Natural killer cell treated with Interleukin-12 subunit alpha and Interleukin-12 subunit beta and Interleukin-15 and Interleukin-18, amount 100 ng/mL, for 72 hours (primary cell): ENCODE data around the gene STX12. TPM values are rescaled to one million over a fixed set of nuclear protein-coding genes. Genes with fewer than 3 reads are reported as not detected.
"Not testable (repeated sequence)": the region's sequence is repeated elsewhere in the genome, so short reads cannot be mapped to it uniquely, and the experiment has no call there.

Experiments used
- ATAC-seq, 2 donors: fragments of 150-1000 bp; cut with Tn5 transposase in 1 of 2; sonication (Bioruptor Pico), chemical (Tn5 transposase) in 1 of 2; 2 replicates each; pipeline ENCODE4 v1.10.0; 2021
- DNase-seq: peaks from one replicate; pipeline ENCODE4 v3.0.0; 2022; ENCODE audit warnings: low spot score
- H3K27ac Mint-ChIP-seq, 2 donors: 1 replicate in 1 of 2; 2 replicates in 1 of 2; pipeline ENCODE4 v1.8.0; 2022; ENCODE audit warnings: mixed read lengths in 2 of 2, mild to moderate bottlenecking in 1 of 2, moderate library complexity in 1 of 2
- H3K27me3 Mint-ChIP-seq, 2 donors: 1 replicate in 1 of 2; 2 replicates in 1 of 2; pipeline ENCODE4 v1.8.0; 2022; ENCODE audit warnings: mixed read lengths in 2 of 2
- H3K36me3 Mint-ChIP-seq: one replicate; pipeline ENCODE4 v1.8.0; 2022; ENCODE audit warnings: mixed read lengths
- H3K4me1 Mint-ChIP-seq, 2 donors: 1 replicate in 1 of 2; 2 replicates in 1 of 2; pipeline ENCODE4 v1.8.0; 2022; ENCODE audit warnings: low read depth in 2 of 2, mixed read lengths in 2 of 2, mild to moderate bottlenecking in 1 of 2
- H3K4me3 Mint-ChIP-seq: one replicate; pipeline ENCODE4 v1.8.0; 2022; ENCODE audit warnings: mixed read lengths
- H3K9me3 Mint-ChIP-seq: 2 replicates; pipeline ENCODE4 v1.8.0; 2022; ENCODE audit warnings: mixed read lengths
- total RNA-seq, 2 donors: library from RNA; stranded (reverse); gene quantifications; one replicate each; pipeline ENCODE4 v1.2.3, GENCODE V29; 2022

The STX12 gene
- total RNA-seq, 2 donors from 2014 or later, result 47.9 to 50.2 TPM

- Mint-ChIP-seq H3K4me3 (no peak overlapping the region), H3K27ac (peak overlapping the region in 1 of 2 donors; percentile 71), H3K27me3 (no peaks in the 10 kb centered on the region), H3K4me1 (peaks cover 16 to 17% of the 10 kb centered on the region in 2 donors), H3K36me3 (no peaks in the 10 kb centered on the region), H3K9me3 (no peaks in the 10 kb centered on the region)
- ATAC-seq (peak; percentile 92 to 93), DNase-seq (peak; percentile 83)
These were observed 85.3 kb downstream of the STX12 start for GRCh38 chr1:27858072-27858948.

DNA sequence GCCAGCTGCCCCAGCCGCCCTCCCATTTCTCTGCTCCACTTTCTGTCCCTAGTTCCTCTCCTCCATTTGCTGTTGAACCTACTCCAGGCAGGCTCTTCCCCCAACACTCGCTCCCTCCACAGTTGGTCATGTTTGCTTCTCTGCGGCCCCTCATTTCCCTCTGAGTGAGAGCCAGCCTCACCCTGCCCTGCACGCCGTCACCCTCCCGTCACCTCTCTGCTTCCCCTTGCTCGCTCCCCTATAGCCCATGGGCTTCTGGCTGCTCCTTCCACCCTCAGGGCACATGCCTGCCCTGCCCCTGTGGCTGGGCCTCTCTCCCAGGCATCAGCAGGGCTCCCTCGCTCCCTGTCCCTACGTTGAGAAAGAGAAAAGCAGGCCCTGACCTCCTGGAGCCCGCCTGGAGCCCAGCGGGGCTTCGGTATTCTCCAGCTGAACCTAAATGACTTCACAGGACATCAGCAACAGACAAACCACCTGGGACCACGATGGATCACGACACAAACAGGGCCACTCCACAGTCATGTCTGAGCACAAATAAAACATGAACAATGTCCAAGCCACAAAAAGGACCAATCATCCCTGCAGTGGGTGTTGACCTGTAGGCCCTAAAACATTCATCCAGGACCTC is 86.0 kb downstream of the STX12 start:
- no peak for ATAC-seq
- no peak for DNase-seq
- no peaks in the 10 kb centered on the region for H3K9me3 Mint-ChIP-seq
- H3K4me3 Mint-ChIP-seq, result no peak overlapping the region
- H3K36me3 Mint-ChIP-seq, result no peaks in the 10 kb centered on the region
- H3K27me3 Mint-ChIP-seq, result no peaks in the 10 kb centered on the region
- H3K27ac Mint-ChIP-seq, result peak overlapping the region in 1 of 2 donors; percentile 71
- H3K4me1 Mint-ChIP-seq, result peaks cover 22 to 24% of the 10 kb centered on the region in 2 donors

GRCh38 chr1:27861436-27861835 is 88.4 kb downstream of the STX12 start:
- H3K4me1 Mint-ChIP-seq, result peaks cover 24 to 27% of the 10 kb centered on the region in 2 donors
- no peak overlapping the region for H3K4me3 Mint-ChIP-seq
- no peaks in the 10 kb centered on the region for H3K9me3 Mint-ChIP-seq
- no peaks in the 10 kb centered on the region for H3K27me3 Mint-ChIP-seq
- peak overlapping the region in 1 of 2 donors; percentile 71 for H3K27ac Mint-ChIP-seq
- DNase-seq (no peak), ATAC-seq (no peak)
- no peaks in the 10 kb centered on the region for H3K36me3 Mint-ChIP-seq

GRCh38 chr1:27862004-27862403 is 89.0 kb downstream of the STX12 start:
- no peaks in the 10 kb centered on the region for H3K9me3 Mint-ChIP-seq
- no peak for ATAC-seq
- H3K4me1 Mint-ChIP-seq, result peaks cover 25 to 29% of the 10 kb centered on the region in 2 donors
- H3K27me3 Mint-ChIP-seq, result no peaks in the 10 kb centered on the region
- H3K27ac Mint-ChIP-seq, result peak overlapping the region in 1 of 2 donors; percentile 71
- no peaks in the 10 kb centered on the region for H3K36me3 Mint-ChIP-seq
- H3K4me3 Mint-ChIP-seq, result no peak overlapping the region
- no peak for DNase-seq

DNA sequence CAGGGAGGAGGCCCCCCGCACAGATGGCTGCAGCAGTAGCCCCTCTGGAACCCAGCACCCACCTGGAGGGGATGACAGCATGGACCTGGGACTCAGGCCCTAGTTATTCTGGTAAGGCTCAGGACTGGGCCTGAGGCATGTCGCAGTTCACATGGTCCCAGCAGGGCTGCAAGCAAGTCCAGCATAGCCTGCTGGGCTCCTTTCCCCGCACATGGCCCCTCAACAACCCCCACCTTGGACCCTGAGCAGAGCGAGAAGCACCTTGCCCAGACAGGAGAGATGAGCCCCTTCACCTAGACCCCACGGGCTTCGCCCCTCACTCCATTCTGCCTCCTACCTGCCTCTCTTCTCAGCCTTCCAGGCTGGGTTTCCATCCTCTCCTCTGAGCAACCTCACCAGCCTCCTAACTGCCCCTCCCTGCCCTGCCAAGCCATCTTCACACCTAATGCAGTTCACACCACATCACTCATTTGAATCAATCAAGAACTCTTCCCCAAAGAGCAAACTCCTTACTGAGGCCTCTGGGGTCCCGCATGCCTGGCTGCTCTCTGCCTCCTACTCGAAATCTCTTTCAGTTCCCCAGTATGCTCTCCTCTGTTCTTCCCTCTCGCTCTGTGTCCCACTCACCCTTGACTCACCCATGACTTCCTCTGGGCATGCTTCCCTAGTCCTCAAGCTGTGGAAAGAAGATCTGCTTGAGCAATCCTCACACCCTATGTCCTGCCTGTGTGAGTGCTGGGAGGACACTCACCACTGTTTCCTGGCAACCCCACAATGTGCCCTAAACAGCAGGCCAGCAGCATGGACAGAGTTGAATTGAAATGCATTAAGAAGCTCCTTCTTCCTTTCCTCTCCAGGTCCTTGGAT is 89.9 kb downstream of the STX12 start:
- no peaks in the 10 kb centered on the region for H3K36me3 Mint-ChIP-seq
- DNase-seq, result no peak
- H3K9me3 Mint-ChIP-seq, result no peaks in the 10 kb centered on the region
- peak overlapping the region; percentile 12 to 51 for H3K27ac Mint-ChIP-seq
- ATAC-seq, result peak; percentile 78 to 80
- H3K27me3 Mint-ChIP-seq, result no peaks in the 10 kb centered on the region
- peak overlapping the region; percentile 7 for H3K4me3 Mint-ChIP-seq
- H3K4me1 Mint-ChIP-seq, result peaks cover 28 to 32% of the 10 kb centered on the region in 2 donors

GRCh38 chr1:27863538-27863915 is 90.5 kb downstream of the STX12 start:
- peak overlapping the region; percentile 7 for H3K4me3 Mint-ChIP-seq
- no peaks in the 10 kb centered on the region for H3K27me3 Mint-ChIP-seq
- no peaks in the 10 kb centered on the region for H3K9me3 Mint-ChIP-seq
- peak overlapping the region; percentile 12 to 51 for H3K27ac Mint-ChIP-seq
- DNase-seq, result no peak
- no peaks in the 10 kb centered on the region for H3K36me3 Mint-ChIP-seq
- ATAC-seq, result no peak
- peaks cover 24 to 29% of the 10 kb centered on the region in 2 donors for H3K4me1 Mint-ChIP-seq

DNA sequence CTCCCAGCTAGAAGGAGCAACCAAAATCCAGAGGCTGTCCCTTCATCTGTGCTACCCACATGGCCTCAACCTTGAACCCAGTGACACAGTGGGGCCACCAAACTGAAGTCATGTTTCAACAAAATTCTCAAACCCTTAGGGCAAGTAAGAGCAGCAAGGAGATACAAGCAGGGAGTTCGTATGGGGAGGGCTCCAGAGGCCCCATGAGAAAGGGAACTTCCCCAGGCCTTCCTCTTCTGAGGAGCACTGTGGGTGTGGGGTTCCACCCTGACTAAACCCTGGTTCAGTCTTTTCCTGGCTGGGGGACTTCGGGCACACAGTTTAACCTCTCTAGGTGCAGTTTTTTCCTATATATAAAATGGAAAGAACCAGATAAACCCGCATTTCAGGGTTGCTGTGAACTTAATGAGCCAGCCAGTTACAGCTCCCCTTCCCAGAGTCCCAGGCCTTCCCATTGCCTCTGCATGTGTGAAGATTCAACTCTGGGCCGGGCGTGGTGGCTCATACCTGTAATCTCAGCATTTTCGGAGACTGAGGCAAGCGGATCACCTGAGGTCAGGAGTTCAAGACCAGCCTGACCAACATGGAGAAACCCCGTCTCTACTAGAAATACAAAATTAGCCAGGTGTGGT is 91.4 kb downstream of the STX12 start:
- Mint-ChIP-seq H3K4me3 (peak overlapping the region; percentile 30), H3K27me3 (no peaks in the 10 kb centered on the region), H3K36me3 (no peaks in the 10 kb centered on the region), H3K4me1 (peaks cover 25 to 33% of the 10 kb centered on the region in 2 donors), H3K9me3 (no peaks in the 10 kb centered on the region), H3K27ac (peak overlapping the region; percentile 12 to 51)
- no peak for DNase-seq
- peak; percentile 23 to 65 for ATAC-seq

DNA sequence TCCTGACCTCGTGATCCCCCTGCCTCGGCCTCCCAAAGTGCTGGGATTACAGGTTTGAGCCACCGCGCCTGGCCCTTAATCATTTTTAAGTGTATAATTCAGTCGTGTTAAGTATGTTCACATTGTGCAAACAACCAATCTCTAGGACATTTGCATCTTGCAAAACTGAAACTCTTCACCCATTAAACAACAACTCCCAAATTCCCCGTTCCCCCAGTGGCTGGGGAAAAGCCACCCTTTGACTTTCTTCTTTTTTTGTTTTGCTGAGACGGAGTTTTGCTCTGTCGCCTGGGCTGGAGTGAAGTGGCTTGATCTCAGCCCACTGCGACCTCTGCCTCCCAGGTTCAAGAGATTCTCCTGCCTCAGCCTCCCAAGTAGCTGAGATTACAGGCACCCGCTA is 92.8 kb downstream of the STX12 start:
- peaks cover 30 to 37% of the 10 kb centered on the region in 2 donors for H3K4me1 Mint-ChIP-seq
- H3K36me3 Mint-ChIP-seq, result no peaks in the 10 kb centered on the region
- no peak for DNase-seq
- ATAC-seq, result no peak
- no peak overlapping the region for H3K27ac Mint-ChIP-seq
- H3K9me3 Mint-ChIP-seq, result no peaks in the 10 kb centered on the region
- H3K27me3 Mint-ChIP-seq, result no peaks in the 10 kb centered on the region
- no peak overlapping the region for H3K4me3 Mint-ChIP-seq

GRCh38 chr1:27868556-27868931 is 95.5 kb downstream of the STX12 start:
- Mint-ChIP-seq H3K9me3 (no peaks in the 10 kb centered on the region), H3K4me3 (peak overlapping the region; percentile 73), H3K27me3 (no peaks in the 10 kb centered on the region), H3K36me3 (no peaks in the 10 kb centered on the region), H3K4me1 (peaks cover 31 to 41% of the 10 kb centered on the region in 2 donors), H3K27ac (peak overlapping the region; percentile 77 to 91)
- DNase-seq (no peak), ATAC-seq (no peak)

- peak overlapping the region; percentile 73 for H3K4me3 Mint-ChIP-seq
- H3K9me3 Mint-ChIP-seq, result no peaks in the 10 kb centered on the region
- peak overlapping the region; percentile 77 to 91 for H3K27ac Mint-ChIP-seq
- no peaks in the 10 kb centered on the region for H3K27me3 Mint-ChIP-seq
- DNase-seq, result peak; percentile 83
- peak; percentile 68 to 78 for ATAC-seq
- H3K4me1 Mint-ChIP-seq, result peaks cover 30 to 37% of the 10 kb centered on the region in 2 donors
- H3K36me3 Mint-ChIP-seq, result no peaks in the 10 kb centered on the region
These were observed 96.1 kb downstream of the STX12 start for GRCh38 chr1:27868932-27869718.

- Mint-ChIP-seq H3K4me3 (peak overlapping the region; percentile 73), H3K4me1 (peaks cover 30 to 36% of the 10 kb centered on the region in 2 donors), H3K27me3 (no peaks in the 10 kb centered on the region), H3K36me3 (no peaks in the 10 kb centered on the region), H3K27ac (peak overlapping the region; percentile 77 to 91), H3K9me3 (no peaks in the 10 kb centered on the region)
- ATAC-seq, result no peak
- no peak for DNase-seq
These were observed 96.7 kb downstream of the STX12 start for GRCh38 chr1:27869719-27870085.

DNA sequence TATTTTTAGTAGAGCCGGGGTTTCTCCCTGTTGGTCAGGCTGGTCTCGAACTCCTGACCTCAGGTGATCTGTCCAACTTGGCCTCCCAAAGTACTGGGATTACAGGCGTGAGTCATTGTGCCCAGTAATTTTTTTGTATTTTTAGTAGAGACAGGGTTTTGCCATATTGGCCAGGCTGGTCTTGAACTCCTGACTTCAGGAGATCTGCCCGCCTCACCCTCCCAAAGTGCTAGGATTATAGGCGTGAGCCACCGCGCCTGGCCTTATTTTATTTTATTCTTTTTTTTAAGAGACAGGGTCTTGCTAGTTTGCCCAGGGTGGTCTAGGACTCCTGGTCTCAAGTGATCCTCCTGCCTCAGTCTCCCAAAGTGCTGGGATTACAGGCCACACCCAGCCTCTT is 98.1 kb downstream of the STX12 start:
- H3K27me3 Mint-ChIP-seq, H3K9me3 Mint-ChIP-seq, ATAC-seq, H3K36me3 Mint-ChIP-seq, DNase-seq: not testable (repeated sequence)
- Mint-ChIP-seq H3K4me1 (peaks cover 36 to 44% of the 10 kb centered on the region in 2 donors), H3K4me3 (peak overlapping the region; percentile 97), H3K27ac (peak overlapping the region in 1 of 2 donors; percentile 76)
